IPS-18a (cell line): ENCODE measurements around the gene GPR141.

ENCODE experiments used
- H3K27ac ChIP-seq: one replicate; pipeline ENCODE4 v1.5.1; 2013; ENCODE audit warnings: low read length
- H3K27me3 ChIP-seq: one replicate; pipeline ENCODE4 v1.6.1; 2013; ENCODE audit warnings: mild to moderate bottlenecking, low read length; ENCODE audit not compliant: control insufficient read depth, insufficient read depth
- H3K36me3 ChIP-seq: one replicate; pipeline ENCODE4 v1.6.1; 2013; ENCODE audit warnings: low read depth, low read length; ENCODE audit not compliant: control insufficient read depth
- H3K4me1 ChIP-seq: one replicate; pipeline ENCODE4 v1.6.1; 2013; ENCODE audit warnings: low read depth, low read length; ENCODE audit not compliant: control insufficient read depth
- H3K4me3 ChIP-seq: one replicate; pipeline ENCODE4 v1.5.1; 2013; ENCODE audit warnings: low read length
- H3K9ac ChIP-seq: one replicate; pipeline ENCODE4 v1.6.1; 2013; ENCODE audit warnings: mild to moderate bottlenecking, low read length, moderate library complexity
- H3K9me3 ChIP-seq: one replicate; pipeline ENCODE4 v1.6.1; 2013; ENCODE audit warnings: low read depth, low read length; ENCODE audit not compliant: control insufficient read depth

The GPR141 gene

GRCh38 chr7:37768611-37769010 is 85.0 kb downstream of the GPR141 start:
- no peak overlapping the region for H3K9ac ChIP-seq
- no peaks in the 10 kb centered on the region for H3K9me3 ChIP-seq

GRCh38 chr7:37769291-37769690 is 85.7 kb downstream of the GPR141 start:
- Histone ChIP-seq H3K9ac (no peak overlapping the region), H3K4me3 (no peak overlapping the region), H3K4me1 (no peaks in the 10 kb centered on the region)

More at GRCh38 chr7:37768611-37769010, 85.0 kb downstream of the GPR141 start:
- Histone ChIP-seq H3K36me3 (no peaks in the 10 kb centered on the region), H3K27ac (no peak overlapping the region), H3K4me3 (no peak overlapping the region), H3K27me3 (no peaks in the 10 kb centered on the region), H3K4me1 (no peaks in the 10 kb centered on the region)

GRCh38 chr7:37769726-37770125 is 86.2 kb downstream of the GPR141 start:
- no peaks in the 10 kb centered on the region for H3K9me3 ChIP-seq

More at GRCh38 chr7:37769291-37769690, 85.7 kb downstream of the GPR141 start:
- no peaks in the 10 kb centered on the region for H3K9me3 ChIP-seq
- H3K27ac ChIP-seq, result no peak overlapping the region
- no peaks in the 10 kb centered on the region for H3K36me3 ChIP-seq
- H3K27me3 ChIP-seq, result no peaks in the 10 kb centered on the region

GRCh38 chr7:37770838-37771237 is 87.3 kb downstream of the GPR141 start:
- Histone ChIP-seq H3K9ac (no peak overlapping the region), H3K36me3 (no peaks in the 10 kb centered on the region), H3K27ac (no peak overlapping the region), H3K9me3 (peaks cover 8% of the 10 kb centered on the region), H3K4me3 (no peak overlapping the region), H3K27me3 (no peaks in the 10 kb centered on the region), H3K4me1 (no peaks in the 10 kb centered on the region)

More at GRCh38 chr7:37769726-37770125, 86.2 kb downstream of the GPR141 start:
- Histone ChIP-seq H3K36me3 (no peaks in the 10 kb centered on the region), H3K4me3 (no peak overlapping the region), H3K4me1 (no peaks in the 10 kb centered on the region), H3K9ac (no peak overlapping the region), H3K27ac (no peak overlapping the region), H3K27me3 (no peaks in the 10 kb centered on the region)

GRCh38 chr7:37771342-37771741 is 87.8 kb downstream of the GPR141 start:
- Histone ChIP-seq H3K9ac (no peak overlapping the region), H3K36me3 (no peaks in the 10 kb centered on the region), H3K27me3 (no peaks in the 10 kb centered on the region), H3K4me1 (no peaks in the 10 kb centered on the region), H3K9me3 (peaks cover 11% of the 10 kb centered on the region), H3K27ac (no peak overlapping the region), H3K4me3 (no peak overlapping the region)

GRCh38 chr7:37771801-37772200 is 88.2 kb downstream of the GPR141 start:
- Histone ChIP-seq H3K27me3 (no peaks in the 10 kb centered on the region), H3K36me3 (no peaks in the 10 kb centered on the region), H3K27ac (no peak overlapping the region), H3K9ac (no peak overlapping the region), H3K9me3 (peaks cover 11% of the 10 kb centered on the region), H3K4me3 (no peak overlapping the region), H3K4me1 (no peaks in the 10 kb centered on the region)

- peaks cover 11% of the 10 kb centered on the region for H3K9me3 ChIP-seq
- H3K36me3 ChIP-seq, result no peaks in the 10 kb centered on the region
- H3K27me3 ChIP-seq, result no peaks in the 10 kb centered on the region
- H3K9ac ChIP-seq, result no peak overlapping the region
- H3K27ac ChIP-seq, result no peak overlapping the region
- H3K4me1 ChIP-seq, result no peaks in the 10 kb centered on the region
- H3K4me3 ChIP-seq, result no peak overlapping the region
These were observed 92.4 kb downstream of the GPR141 start for GRCh38 chr7:37775921-37776320.

GRCh38 chr7:37781156-37781555 is 97.6 kb downstream of the GPR141 start:
- H3K36me3 ChIP-seq, result no peaks in the 10 kb centered on the region
- no peak overlapping the region for H3K9ac ChIP-seq
- H3K9me3 ChIP-seq, result no peaks in the 10 kb centered on the region
- H3K27ac ChIP-seq, result no peak overlapping the region
- no peaks in the 10 kb centered on the region for H3K4me1 ChIP-seq
- H3K27me3 ChIP-seq, result no peaks in the 10 kb centered on the region
- H3K4me3 ChIP-seq, result no peak overlapping the region

GRCh38 chr7:37782166-37782565 is 98.6 kb downstream of the GPR141 start:
- no peak overlapping the region for H3K27ac ChIP-seq
- H3K4me1 ChIP-seq, result no peaks in the 10 kb centered on the region
- no peak overlapping the region for H3K4me3 ChIP-seq
- no peaks in the 10 kb centered on the region for H3K27me3 ChIP-seq
- no peaks in the 10 kb centered on the region for H3K36me3 ChIP-seq
- H3K9ac ChIP-seq, result no peak overlapping the region
- no peaks in the 10 kb centered on the region for H3K9me3 ChIP-seq

- Histone ChIP-seq H3K9me3 (no peaks in the 10 kb centered on the region), H3K27me3 (no peaks in the 10 kb centered on the region), H3K36me3 (no peaks in the 10 kb centered on the region), H3K27ac (no peak overlapping the region), H3K4me3 (no peak overlapping the region), H3K4me1 (no peaks in the 10 kb centered on the region), H3K9ac (no peak overlapping the region)
These were observed 100.4 kb downstream of the GPR141 start for GRCh38 chr7:37784015-37784414.

- no peaks in the 10 kb centered on the region for H3K4me1 ChIP-seq
- H3K27me3 ChIP-seq, result no peaks in the 10 kb centered on the region
- no peaks in the 10 kb centered on the region for H3K9me3 ChIP-seq
- H3K36me3 ChIP-seq, result no peaks in the 10 kb centered on the region
- H3K27ac ChIP-seq, result no peak overlapping the region
- no peak overlapping the region for H3K4me3 ChIP-seq
- no peak overlapping the region for H3K9ac ChIP-seq
These were observed 103.4 kb downstream of the GPR141 start for GRCh38 chr7:37786741-37787569.
